ENCODE measurements around the gene PLA2G5. TPM values are rescaled to one million over a fixed set of nuclear protein-coding genes. Genes with fewer than 3 reads are reported as not detected.

The PLA2G5 gene
- total RNA-seq, 4 donors from 2014 or later: 1.5 to 5.0 (median 1.9) TPM; not detected in 1

- no peak for DNase-seq
- H3K4me3 ChIP-seq: no peak overlapping the region
- no peaks in the 10 kb centered on the region for H3K36me3 ChIP-seq
- H3K9me3 ChIP-seq: no peaks in the 10 kb centered on the region
- H3K4me1 ChIP-seq: no peaks in the 10 kb centered on the region
- H3K27me3 ChIP-seq: no peaks in the 10 kb centered on the region
- H3K27ac ChIP-seq: no peak overlapping the region
- no peak for TF ChIP-seq POLR2A (IDR thresholded peaks at IDR 0.05)
- TF ChIP-seq, protein P1, sequence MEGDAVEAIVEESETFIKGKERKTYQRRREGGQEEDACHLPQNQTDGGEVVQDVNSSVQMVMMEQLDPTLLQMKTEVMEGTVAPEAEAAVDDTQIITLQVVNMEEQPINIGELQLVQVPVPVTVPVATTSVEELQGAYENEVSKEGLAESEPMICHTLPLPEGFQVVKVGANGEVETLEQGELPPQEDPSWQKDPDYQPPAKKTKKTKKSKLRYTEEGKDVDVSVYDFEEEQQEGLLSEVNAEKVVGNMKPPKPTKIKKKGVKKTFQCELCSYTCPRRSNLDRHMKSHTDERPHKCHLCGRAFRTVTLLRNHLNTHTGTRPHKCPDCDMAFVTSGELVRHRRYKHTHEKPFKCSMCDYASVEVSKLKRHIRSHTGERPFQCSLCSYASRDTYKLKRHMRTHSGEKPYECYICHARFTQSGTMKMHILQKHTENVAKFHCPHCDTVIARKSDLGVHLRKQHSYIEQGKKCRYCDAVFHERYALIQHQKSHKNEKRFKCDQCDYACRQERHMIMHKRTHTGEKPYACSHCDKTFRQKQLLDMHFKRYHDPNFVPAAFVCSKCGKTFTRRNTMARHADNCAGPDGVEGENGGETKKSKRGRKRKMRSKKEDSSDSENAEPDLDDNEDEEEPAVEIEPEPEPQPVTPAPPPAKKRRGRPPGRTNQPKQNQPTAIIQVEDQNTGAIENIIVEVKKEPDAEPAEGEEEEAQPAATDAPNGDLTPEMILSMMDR (IDR thresholded peaks at IDR 0.05): no peak
These were observed 44.1 kb downstream of the PLA2G5 start for GRCh38 chr1:20114021-20114648.

DNA sequence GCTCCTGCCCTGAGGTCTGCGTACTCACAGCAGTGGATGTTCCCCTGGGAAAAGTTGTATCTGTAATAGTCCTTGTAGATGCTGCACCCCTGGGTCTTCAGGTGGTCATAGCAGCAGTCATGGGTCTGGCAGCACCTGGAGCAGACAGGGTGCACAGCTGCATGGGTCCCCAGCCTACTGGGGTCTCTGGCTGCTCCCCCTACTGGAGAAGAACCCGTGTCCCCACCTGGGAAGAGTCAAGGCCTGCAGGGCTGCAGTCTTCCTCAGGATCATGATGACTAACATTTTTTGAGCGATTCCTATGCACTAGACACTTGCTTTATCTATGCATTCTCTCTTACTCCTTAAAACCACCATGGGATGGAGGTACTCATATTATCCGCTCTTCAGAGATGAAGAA is 45.5 kb downstream of the PLA2G5 start:
- no peak overlapping the region for H3K27ac ChIP-seq
- H3K4me3 ChIP-seq: no peak overlapping the region
- H3K27me3 ChIP-seq: no peaks in the 10 kb centered on the region
- DNase-seq: no peak
- H3K9me3 ChIP-seq: no peaks in the 10 kb centered on the region
- TF ChIP-seq, protein P1 (IDR thresholded peaks at IDR 0.05): no peak
- no peak for TF ChIP-seq POLR2A (IDR thresholded peaks at IDR 0.05)
- H3K4me1 ChIP-seq: no peaks in the 10 kb centered on the region
- H3K36me3 ChIP-seq: no peaks in the 10 kb centered on the region

DNA sequence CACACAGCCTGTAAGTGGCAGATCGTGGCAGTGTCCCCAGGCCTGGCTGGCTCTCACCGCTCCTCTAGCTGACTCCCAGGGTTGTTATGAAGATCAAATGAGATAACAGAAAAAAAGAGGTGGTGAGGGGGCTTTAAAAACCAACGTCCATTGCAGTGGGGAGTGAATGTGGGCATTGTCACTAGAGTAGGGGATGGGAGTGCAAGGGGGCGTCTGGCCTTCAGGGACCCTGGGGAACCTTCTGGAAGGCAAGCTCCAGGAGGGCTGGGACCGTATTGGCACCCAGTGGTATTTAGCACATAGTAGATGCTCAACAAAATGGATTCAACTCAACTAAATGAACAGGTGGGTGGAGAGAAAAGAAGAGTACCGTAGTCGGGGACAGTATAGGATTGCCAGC is 45.9 kb downstream of the PLA2G5 start:
- Histone ChIP-seq H3K36me3 (no peaks in the 10 kb centered on the region), H3K9me3 (no peaks in the 10 kb centered on the region), H3K4me3 (no peak overlapping the region), H3K27me3 (no peaks in the 10 kb centered on the region), H3K27ac (no peak overlapping the region), H3K4me1 (no peaks in the 10 kb centered on the region)
- TF ChIP-seq, protein P1 (IDR thresholded peaks at IDR 0.05): no peak
- no peak for TF ChIP-seq POLR2A (IDR thresholded peaks at IDR 0.05)
- DNase-seq: no peak

DNA sequence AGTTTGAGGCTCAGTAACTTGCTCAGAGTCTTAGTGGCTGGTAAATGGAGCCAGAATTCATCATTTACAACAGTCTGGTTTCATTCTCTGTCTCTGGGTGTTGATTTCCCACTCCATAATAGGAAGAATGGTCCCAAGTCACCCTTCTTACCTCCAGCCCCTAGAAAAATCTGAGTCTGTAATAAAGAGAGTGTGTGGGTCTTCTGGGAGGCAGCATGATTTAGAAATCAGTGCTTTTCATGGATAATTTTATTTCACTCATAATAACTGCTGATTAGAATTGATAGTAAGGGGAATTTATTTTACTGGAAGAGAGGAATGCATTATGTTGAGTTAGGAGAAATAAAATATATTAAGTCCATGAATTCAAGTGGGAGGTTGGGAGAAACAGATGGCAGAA is 47.2 kb downstream of the PLA2G5 start:
- no peaks in the 10 kb centered on the region for H3K9me3 ChIP-seq
- no peak overlapping the region for H3K4me3 ChIP-seq
- TF ChIP-seq POLR2A (IDR thresholded peaks at IDR 0.05): no peak
- TF ChIP-seq, protein P1 (IDR thresholded peaks at IDR 0.05): no peak
- no peak for DNase-seq
- H3K27me3 ChIP-seq: no peaks in the 10 kb centered on the region
- no peak overlapping the region for H3K27ac ChIP-seq
- H3K36me3 ChIP-seq: no peaks in the 10 kb centered on the region
- H3K4me1 ChIP-seq: no peaks in the 10 kb centered on the region

GRCh38 chr1:20119347-20119746 is 49.4 kb downstream of the PLA2G5 start, which contains the start of gene PLA2G2D:
TSS of gene PLA2G2D (minus strand) at chr1:20119536. CDS start at chr1:20119498, 38 bp downstream.
- Histone ChIP-seq H3K9me3 (no peaks in the 10 kb centered on the region), H3K4me3 (no peak within 1 kb of the TSS), H3K27ac (peak within 1 kb of the TSS in 1 of 4 donors; percentile 46), H3K27me3 (no peaks in the 10 kb centered on the region), H3K4me1 (peaks cover 0 to 4% (median 0%) of the 10 kb centered on the region in 4 donors), H3K36me3 (no peaks in the 10 kb centered on the region)
- no peak for TF ChIP-seq POLR2A (IDR thresholded peaks at IDR 0.05)
- DNase-seq: peak in 1 of 3 donors; percentile 47

DNA sequence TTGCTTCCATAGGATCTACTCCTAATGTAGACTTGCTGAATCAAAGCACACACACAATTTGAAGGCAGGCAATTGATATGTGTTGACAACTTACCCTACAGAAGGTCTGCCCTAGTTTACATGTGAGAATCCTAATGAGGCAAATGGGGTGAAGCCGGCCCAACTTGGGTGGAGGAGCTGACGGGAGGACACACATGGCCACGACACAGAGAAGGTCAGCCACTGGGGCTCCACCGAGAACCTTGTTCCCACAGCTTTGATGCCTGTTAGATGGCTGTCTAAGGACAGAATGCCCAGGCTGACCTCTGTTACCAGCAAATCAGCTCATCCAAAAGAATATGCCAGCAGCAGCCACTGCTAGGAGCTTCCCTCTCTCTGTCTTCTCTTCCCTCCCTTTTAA is 50.8 kb downstream of the PLA2G5 start:
- TF ChIP-seq, protein P1 (IDR thresholded peaks at IDR 0.05): no peak
- no peak for TF ChIP-seq POLR2A (IDR thresholded peaks at IDR 0.05)
- no peak overlapping the region for H3K4me3 ChIP-seq
- no peak for DNase-seq
- no peak overlapping the region for H3K27ac ChIP-seq
- H3K27me3 ChIP-seq: no peaks in the 10 kb centered on the region
- H3K4me1 ChIP-seq: peaks cover 0 to 4% (median 0%) of the 10 kb centered on the region in 4 donors
- no peaks in the 10 kb centered on the region for H3K36me3 ChIP-seq
- no peaks in the 10 kb centered on the region for H3K9me3 ChIP-seq
